ENCODE results near the gene RPL22. TPM values are rescaled to one million over a fixed set of nuclear protein-coding genes. Genes with fewer than 3 reads are reported as not detected.
A peak's percentile ranks its signal among the peaks of the same experiment; 100 is the strongest.

Gene RPL22
- total and polyA plus RNA-seq, 2 of the 13 experiments (the other 11 are each of a cell fraction or from before 2014, with no cell fraction given), result 214 to 545 TPM

DNA sequence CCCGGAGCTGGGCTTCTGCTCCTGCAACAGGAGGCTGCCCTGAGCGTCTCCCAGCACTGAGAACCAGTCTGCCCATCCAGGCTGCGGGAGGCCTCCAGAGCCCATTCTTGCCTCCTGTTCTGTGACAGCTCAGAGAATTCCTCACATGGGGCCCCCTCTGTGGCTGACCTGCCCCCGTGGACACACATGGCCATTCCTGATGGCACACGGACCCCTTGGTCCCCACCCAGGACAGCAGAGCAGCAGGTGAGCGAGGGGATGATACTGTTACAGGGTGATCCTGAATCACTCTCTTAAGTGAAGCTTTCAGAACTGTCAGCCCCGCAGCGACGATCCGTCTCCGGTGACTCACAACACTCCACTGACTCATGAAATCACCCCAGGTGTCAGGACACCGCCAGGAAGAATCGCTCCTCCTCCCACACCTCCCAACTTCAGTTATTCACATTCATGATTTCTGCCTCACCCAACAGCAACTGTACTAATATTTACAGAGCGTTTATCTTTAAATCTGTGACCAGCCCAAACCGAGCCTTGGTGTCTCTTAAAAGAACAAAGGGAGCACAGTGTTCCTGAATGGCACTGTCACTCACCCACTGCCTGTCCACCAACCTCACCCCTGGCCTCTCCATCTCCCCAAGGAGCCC, 41.7 kb downstream of the RPL22 start (continued):
- TF ChIP-seq, protein P1, sequence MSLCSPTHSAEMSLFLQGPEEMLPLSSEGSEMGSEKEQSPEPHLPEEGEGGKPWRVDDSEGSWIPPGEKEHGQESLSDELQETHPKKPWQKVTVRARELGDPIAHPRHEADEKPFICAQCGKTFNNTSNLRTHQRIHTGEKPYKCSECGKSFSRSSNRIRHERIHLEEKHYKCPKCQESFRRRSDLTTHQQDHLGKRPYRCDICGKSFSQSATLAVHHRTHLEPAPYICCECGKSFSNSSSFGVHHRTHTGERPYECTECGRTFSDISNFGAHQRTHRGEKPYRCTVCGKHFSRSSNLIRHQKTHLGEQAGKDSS (CRISPR knock-in tag; IDR thresholded peaks at IDR 0.05; ENCODE audit: borderline replicate concordance, low read depth), result no peak
- TF ChIP-seq ZZZ3 (CRISPR knock-in tag; IDR thresholded peaks at IDR 0.05; ENCODE audit: borderline replicate concordance) (no peak), BRCA1 (CRISPR knock-in tag; IDR thresholded peaks at IDR 0.05) (no peak), CREM (IDR thresholded peaks at IDR 0.05) (no peak; the same call in 1 of the 2 replicates), CREM (CRISPR knock-in tag; IDR thresholded peaks at IDR 0.05) (no peak), ZNF543 (CRISPR knock-in tag; IDR thresholded peaks at IDR 0.05) (no peak), ZNF446 (CRISPR knock-in tag; IDR thresholded peaks at IDR 0.05) (no peak), ZNF670 (CRISPR knock-in tag; IDR thresholded peaks at IDR 0.05; ENCODE audit: borderline replicate concordance) (no peak), RAD51 (IDR thresholded peaks at IDR 0.05; ENCODE audit: borderline replicate concordance) (no peak), ZNF878 (CRISPR knock-in tag; IDR thresholded peaks at IDR 0.05) (no peak), ZBTB7A (CRISPR knock-in tag; IDR thresholded peaks at IDR 0.05) (no peak), MXD4 (CRISPR knock-in tag; IDR thresholded peaks at IDR 0.05) (no peak), ZNF629 (CRISPR knock-in tag; conservative IDR thresholded peaks at IDR 0.05) (no peak), CREB1 (IDR thresholded peaks at IDR 0.05) (no peak), CREB1 (CRISPR knock-in tag; IDR thresholded peaks at IDR 0.05) (0 out of 2 replicates have a peak, but pooled peaks have one; percentile 25), MAZ (IDR thresholded peaks at IDR 0.05; ENCODE audit: borderline replicate concordance, low read depth, low read length) (0 out of 2 replicates have a peak, but pooled peaks have one; percentile 39), MAZ (CRISPR knock-in tag; IDR thresholded peaks at IDR 0.05; ENCODE audit: low read depth) (no peak), PCBP2 (optimal IDR thresholded peaks at IDR 0.05; ENCODE audit: low read depth, low read length, poor library complexity, severe bottlenecking) (no peak), SKI (IDR thresholded peaks at IDR 0.05; ENCODE audit: partially characterized antibody) (no peak), ZNF550 (CRISPR knock-in tag; IDR thresholded peaks at IDR 0.05; ENCODE audit: borderline replicate concordance) (no peak), ZNF562 (CRISPR knock-in tag; IDR thresholded peaks at IDR 0.05; ENCODE audit: borderline replicate concordance) (no peak)
- TF ChIP-seq, protein P2, sequence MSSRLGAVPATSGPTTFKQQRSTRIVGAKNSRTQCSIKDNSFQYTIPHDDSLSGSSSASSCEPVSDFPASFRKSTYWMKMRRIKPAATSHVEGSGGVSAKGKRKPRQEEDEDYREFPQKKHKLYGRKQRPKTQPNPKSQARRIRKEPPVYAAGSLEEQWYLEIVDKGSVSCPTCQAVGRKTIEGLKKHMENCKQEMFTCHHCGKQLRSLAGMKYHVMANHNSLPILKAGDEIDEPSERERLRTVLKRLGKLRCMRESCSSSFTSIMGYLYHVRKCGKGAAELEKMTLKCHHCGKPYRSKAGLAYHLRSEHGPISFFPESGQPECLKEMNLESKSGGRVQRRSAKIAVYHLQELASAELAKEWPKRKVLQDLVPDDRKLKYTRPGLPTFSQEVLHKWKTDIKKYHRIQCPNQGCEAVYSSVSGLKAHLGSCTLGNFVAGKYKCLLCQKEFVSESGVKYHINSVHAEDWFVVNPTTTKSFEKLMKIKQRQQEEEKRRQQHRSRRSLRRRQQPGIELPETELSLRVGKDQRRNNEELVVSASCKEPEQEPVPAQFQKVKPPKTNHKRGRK (CRISPR knock-in tag; IDR thresholded peaks at IDR 0.05), result no peak
- TF ChIP-seq, protein P3, sequence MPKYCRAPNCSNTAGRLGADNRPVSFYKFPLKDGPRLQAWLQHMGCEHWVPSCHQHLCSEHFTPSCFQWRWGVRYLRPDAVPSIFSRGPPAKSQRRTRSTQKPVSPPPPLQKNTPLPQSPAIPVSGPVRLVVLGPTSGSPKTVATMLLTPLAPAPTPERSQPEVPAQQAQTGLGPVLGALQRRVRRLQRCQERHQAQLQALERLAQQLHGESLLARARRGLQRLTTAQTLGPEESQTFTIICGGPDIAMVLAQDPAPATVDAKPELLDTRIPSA (CRISPR knock-in tag; IDR thresholded peaks at IDR 0.05; ENCODE audit: borderline replicate concordance), result no peak
- TF ChIP-seq, protein P4, sequence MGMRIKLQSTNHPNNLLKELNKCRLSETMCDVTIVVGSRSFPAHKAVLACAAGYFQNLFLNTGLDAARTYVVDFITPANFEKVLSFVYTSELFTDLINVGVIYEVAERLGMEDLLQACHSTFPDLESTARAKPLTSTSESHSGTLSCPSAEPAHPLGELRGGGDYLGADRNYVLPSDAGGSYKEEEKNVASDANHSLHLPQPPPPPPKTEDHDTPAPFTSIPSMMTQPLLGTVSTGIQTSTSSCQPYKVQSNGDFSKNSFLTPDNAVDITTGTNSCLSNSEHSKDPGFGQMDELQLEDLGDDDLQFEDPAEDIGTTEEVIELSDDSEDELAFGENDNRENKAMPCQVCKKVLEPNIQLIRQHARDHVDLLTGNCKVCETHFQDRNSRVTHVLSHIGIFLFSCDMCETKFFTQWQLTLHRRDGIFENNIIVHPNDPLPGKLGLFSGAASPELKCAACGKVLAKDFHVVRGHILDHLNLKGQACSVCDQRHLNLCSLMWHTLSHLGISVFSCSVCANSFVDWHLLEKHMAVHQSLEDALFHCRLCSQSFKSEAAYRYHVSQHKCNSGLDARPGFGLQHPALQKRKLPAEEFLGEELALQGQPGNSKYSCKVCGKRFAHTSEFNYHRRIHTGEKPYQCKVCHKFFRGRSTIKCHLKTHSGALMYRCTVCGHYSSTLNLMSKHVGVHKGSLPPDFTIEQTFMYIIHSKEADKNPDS (CRISPR knock-in tag; IDR thresholded peaks at IDR 0.05), result no peak
- TF ChIP-seq, protein P5, sequence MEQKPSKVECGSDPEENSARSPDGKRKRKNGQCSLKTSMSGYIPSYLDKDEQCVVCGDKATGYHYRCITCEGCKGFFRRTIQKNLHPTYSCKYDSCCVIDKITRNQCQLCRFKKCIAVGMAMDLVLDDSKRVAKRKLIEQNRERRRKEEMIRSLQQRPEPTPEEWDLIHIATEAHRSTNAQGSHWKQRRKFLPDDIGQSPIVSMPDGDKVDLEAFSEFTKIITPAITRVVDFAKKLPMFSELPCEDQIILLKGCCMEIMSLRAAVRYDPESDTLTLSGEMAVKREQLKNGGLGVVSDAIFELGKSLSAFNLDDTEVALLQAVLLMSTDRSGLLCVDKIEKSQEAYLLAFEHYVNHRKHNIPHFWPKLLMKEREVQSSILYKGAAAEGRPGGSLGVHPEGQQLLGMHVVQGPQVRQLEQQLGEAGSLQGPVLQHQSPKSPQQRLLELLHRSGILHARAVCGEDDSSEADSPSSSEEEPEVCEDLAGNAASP (CRISPR knock-in tag; IDR thresholded peaks at IDR 0.05; ENCODE audit: borderline replicate concordance), result peak; percentile 39; the same call in 1 of the 2 replicates
